GM12891 (cell line): ENCODE measurements around the gene RNF152.

ENCODE experiments used
- POLR2A ChIP-seq: IDR thresholded peaks from 2 replicates; pipeline ENCODE4 v1.6.1; 2011; ENCODE audit warnings: low read depth, low read length, control low read depth
- POLR2AphosphoS5 ChIP-seq: IDR thresholded peaks from 2 replicates; pipeline ENCODE4 v1.6.1; 2011; ENCODE audit warnings: low read depth, low read length, control low read depth

DNA sequence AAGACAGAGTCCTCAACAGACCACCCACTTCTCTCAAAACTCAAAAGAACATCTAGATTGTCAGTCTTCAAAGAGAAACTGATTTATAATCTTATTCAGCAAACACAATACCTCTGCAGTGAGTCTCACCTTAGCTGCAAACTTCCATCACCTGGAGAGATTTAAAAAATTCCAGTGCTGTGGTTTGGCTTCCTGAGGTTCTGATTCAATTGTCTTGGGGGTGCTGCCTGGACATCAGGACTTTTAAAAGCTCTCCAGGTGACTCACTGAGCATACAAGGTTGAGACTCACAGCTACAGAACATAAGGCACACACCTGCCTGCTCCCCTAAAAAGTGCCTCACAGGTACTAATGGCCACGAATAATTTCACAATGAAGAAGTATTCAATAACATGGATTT, 40.3 kb downstream of the RNF152 start:
- TF ChIP-seq POLR2A (no peak), POLR2AphosphoS5 (no peak)
